ENCODE measurements around the gene ATP2B1.

ATP2B1 gene

DNA sequence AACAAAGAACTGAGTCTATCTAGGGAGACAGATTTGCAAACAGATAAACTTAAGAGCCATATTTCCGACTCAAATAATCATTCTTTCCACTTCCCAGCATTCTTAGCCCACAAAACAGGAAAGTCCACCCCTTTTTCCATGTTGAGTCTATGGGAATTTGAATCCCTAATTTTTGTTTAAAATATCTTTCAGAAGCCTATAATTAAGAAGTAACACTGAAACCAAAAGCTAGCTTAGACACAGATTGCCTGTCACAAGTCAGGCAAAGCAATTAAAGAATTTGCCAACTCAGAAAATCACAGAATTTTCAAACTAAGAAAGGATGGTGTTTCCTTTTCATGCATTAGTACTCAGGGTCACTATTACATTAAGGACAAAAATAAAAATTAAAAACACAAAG is 17.0 kb downstream of the ATP2B1 start:
- DNase-seq = no peak

- DNase-seq = no peak
These were observed 17.7 kb downstream of the ATP2B1 start for GRCh38 chr12:89690925-89691324.

GRCh38 chr12:89689306-89689705 is 19.3 kb downstream of the ATP2B1 start:
- DNase-seq = no peak

GRCh38 chr12:89686311-89686710 is 22.3 kb downstream of the ATP2B1 start:
- no peak for DNase-seq

- DNase-seq = no peak
These were observed 23.2 kb downstream of the ATP2B1 start for GRCh38 chr12:89685363-89685972.

DNA sequence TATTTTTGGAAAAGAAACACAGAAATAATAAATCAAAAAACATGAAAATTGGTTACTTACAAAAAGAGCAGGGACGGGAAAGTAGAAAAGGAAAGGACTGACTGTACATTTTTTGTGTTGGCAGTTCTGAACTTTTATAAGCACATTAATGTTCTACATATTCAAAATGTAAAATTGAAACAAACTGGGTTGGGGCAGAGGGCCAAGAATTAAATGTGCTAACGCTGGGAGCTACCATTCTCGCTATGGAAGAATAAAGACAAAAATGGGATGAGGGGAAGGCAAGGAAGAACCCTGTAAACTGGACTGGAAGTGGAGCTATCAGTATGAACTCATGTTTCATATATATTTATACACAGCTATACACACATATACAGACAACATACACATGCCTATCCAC is 24.5 kb downstream of the ATP2B1 start:
- no peak for DNase-seq

DNA sequence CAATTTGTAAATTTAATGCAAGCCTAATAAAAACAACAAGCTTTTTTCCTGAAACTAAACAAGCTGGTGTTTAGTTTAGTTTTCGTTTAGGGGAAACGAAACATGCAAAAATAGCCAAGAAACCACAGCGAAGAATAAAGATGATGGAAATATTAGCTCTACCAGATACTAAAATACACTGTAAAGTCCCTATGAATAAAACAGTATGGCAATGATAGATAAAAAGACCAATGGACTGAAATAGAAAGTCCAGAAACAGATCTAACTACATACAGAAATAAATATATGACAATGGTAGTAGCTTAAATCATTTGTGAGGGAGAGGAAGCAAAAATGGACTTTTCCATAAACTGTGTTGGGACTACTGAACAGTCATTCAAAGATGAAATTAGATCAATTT is 26.4 kb downstream of the ATP2B1 start:
- no peak for DNase-seq

DNA sequence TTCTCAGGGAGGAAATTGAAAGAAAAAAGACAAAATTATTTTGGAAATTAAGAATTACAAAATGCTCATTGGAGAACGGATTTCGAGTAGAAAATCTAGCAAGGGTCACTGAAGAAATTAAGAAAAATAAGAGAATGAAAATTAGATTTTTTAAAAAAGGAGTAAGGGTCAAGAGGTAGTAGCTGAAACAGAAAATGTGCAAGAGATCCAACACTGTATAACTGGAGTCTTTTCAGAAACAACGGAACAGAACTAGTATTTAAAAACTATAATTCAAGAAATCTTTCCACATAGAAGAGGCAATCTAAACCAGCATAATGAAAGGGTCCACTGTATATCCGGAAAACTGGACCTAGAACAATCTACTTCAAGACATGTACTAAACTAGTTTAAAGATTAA is 28.2 kb downstream of the ATP2B1 start:
- no peak for DNase-seq

GRCh38 chr12:89679631-89680030 is 29.0 kb downstream of the ATP2B1 start:
- DNase-seq = no peak

GRCh38 chr12:89678225-89678624 is 30.4 kb downstream of the ATP2B1 start:
- DNase-seq = no peak

- no peak for DNase-seq
These were observed 31.7 kb downstream of the ATP2B1 start for GRCh38 chr12:89676930-89677329.

DNA sequence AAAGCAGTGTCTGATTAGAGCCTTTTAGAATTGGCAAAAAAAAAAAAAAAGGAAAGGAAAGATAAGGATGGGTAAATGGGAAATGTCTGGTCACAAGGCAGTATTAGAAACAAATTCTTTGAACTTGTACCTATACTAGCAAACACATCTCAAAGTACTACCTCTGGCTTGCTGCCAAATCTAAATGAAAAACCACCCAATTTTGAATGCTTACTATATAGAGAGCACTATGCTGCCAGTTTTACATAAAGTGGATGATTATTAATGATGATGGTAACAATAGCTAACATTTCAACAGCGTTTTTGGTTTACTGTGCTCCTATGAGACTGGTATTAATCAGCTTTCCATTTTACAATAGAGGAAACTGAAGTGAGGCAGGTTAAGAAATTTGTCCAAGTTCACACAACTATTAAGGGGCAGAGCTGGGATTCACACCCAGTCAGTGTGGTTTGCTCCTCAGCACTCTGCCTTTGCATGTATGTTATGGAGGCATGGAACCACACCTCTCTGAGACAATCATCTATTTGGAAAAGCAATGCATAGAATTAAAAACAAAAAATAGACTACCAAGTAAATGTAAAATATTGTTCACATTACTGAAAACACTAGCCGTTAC is 34.2 kb downstream of the ATP2B1 start:
- DNase-seq = no peak

DNA sequence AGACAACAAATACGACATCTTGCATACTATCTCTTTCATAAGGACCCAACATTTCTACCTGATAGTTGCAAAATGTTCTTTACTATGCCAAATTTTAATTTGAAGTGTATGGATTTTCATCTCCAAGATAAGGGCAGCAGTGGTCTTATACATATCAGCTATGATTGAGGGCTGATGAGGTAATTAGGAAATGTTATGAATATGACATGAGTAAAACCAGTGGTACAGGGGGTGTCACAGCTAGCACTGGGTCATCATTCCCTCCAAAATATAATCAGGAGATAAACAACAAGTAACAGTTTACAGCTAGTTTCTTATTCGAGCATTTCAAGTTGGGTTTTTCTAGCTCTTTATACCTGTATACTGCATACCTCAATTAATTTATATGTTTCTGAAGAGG is 35.0 kb downstream of the ATP2B1 start:
- DNase-seq = no peak

- no peak for DNase-seq
These were observed 36.1 kb downstream of the ATP2B1 start for GRCh38 chr12:89672589-89672979.

DNA sequence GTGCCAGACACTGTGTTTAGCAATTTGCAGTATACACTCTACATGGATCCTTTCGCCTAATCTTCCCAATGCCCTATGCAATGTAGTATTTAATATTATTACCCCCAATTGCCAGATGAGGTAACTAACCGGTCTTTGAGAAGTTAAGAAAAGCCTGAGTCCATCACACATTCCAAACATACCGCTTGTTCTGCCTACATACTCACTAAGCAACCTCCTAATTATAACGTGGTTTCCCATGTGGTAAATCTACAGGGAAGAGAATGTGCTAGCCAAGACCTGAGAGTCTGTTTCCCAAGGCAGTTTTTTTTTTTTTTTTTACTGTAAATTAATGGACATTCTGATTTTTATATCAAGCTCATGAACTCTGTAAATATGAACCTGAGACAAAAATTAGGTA is 37.2 kb downstream of the ATP2B1 start:
- DNase-seq = no peak

DNA sequence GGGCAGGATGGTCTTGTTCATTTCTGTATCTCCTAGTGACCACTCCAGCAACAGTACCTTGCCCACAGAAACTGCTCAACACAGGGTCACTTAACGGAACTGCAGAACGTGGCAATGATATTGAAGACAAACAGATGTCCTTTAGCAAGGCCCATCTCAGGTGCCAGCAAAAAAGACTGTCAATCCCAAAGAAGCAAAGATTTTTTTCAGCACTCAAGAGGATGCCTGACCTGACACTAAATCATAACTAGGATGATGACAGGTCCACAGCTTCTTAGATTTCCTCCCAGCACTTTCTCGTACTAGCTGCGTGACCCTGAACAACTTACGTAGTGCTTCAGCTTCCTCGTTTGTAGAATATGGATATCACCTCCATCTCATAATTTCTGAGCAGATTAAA is 39.4 kb downstream of the ATP2B1 start:
- DNase-seq = no peak

GRCh38 chr12:89665556-89665955 is 43.1 kb downstream of the ATP2B1 start:
- DNase-seq = no peak

- no peak for DNase-seq
These were observed 44.2 kb downstream of the ATP2B1 start for GRCh38 chr12:89664441-89664840.

DNA sequence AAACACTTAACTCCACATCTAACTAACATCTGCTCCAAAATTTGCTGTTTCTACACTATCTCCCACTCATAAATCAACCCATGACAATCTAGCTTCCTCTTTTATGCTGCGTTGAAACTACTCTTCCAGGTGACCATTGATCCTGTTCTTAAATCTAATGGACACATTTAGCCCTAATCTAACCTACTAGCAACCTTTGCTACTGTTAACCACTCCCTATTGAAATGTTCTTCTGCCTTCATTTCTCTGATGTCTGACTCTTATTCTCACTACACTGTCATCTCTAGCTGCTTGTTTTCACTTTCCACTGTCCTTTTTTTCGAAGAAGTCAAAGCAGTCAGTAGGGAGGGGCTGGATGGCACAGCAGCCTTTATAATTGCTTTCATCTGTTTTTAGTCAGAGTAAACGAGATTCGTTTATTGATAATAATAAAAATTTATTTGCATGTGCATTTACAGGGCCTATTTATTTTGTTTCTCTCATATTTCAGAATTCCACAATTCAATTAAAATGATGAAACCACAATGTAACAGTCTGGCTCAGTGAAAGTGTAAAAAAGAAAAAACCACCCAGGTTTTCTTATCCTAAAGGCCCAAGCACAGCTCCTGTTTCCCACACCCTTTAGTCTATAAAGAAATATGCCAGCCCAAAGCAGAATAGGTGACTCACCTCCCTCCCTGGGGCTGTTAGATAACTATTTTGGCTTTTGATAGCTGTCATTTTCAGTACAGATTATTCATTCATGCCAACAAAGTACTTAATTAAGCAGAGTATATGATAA is 44.9 kb downstream of the ATP2B1 start:
- DNase-seq = no peak

- no peak for DNase-seq
These were observed 46.0 kb downstream of the ATP2B1 start for GRCh38 chr12:89662623-89663022.

- no peak for DNase-seq
These were observed 46.8 kb downstream of the ATP2B1 start for GRCh38 chr12:89661706-89662330.

DNA sequence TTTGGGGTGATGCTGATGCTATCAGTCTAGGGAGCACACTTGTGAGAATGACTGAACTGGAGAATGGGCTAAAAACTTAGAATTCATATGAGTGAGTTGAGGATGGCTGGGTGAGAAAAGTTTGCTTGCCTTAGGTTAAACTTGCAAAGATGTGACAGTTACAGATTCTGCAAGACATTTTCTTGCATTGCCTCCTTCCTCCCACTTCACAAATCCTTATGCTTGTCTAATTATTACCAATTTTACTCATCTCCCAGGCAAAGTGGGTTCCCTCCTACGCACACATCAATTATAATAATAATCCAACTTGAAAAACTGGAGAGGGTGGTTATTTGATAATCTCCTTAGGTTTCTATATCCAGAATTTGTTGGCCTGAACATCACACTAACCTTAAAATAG is 50.9 kb downstream of the ATP2B1 start:
- DNase-seq = no peak

GRCh38 chr12:89657066-89657465 is 51.6 kb downstream of the ATP2B1 start:
- no peak for DNase-seq

- DNase-seq = no peak
These were observed 52.8 kb downstream of the ATP2B1 start for GRCh38 chr12:89655841-89656240.

All from effector CD4-positive, alpha-beta T cell (primary cell).